PFSK-1 (cell line): ENCODE measurements around the gene AP5Z1.

Source experiments
- FOXP2 ChIP-seq: optimal IDR thresholded peaks from 2 replicates; pipeline ENCODE3; 2011; ENCODE audit warnings: borderline replicate concordance, control low read depth, inconsistent platforms; ENCODE audit not compliant: insufficient read depth; ENCODE audit errors: extremely low read length, extremely low read depth
- POLR2AphosphoS5 ChIP-seq: IDR thresholded peaks from 2 replicates; pipeline ENCODE4 v1.6.1; 2012; ENCODE audit warnings: low read depth, mild to moderate bottlenecking, control low read depth, low read length, moderate library complexity
- SIN3A ChIP-seq: IDR thresholded peaks from 2 replicates; pipeline ENCODE4 v1.6.1; 2012; ENCODE audit warnings: mild to moderate bottlenecking, low read length, moderate library complexity, borderline replicate concordance; ENCODE audit not compliant: insufficient read depth
- TAF1 ChIP-seq: IDR thresholded peaks from 2 replicates; pipeline ENCODE4 v1.6.1; 2012; ENCODE audit warnings: low read length, control low read depth, borderline replicate concordance; ENCODE audit not compliant: insufficient read depth
- TF ChIP-seq, protein P1 (sequence below), 2 experiments: IDR thresholded peaks; 2 replicates each; pipeline versions ENCODE4 v1.6.1 to v1.8.0; 2011 to 2012; ENCODE audit warnings: low read depth in 2 of 2, low read length in 2 of 2, control low read depth in 1 of 2, inconsistent platforms in 1 of 2, mild to moderate bottlenecking in 1 of 2, moderate library complexity in 1 of 2; ENCODE audit not compliant: insufficient read depth in 1 of 2

AP5Z1 gene

DNA sequence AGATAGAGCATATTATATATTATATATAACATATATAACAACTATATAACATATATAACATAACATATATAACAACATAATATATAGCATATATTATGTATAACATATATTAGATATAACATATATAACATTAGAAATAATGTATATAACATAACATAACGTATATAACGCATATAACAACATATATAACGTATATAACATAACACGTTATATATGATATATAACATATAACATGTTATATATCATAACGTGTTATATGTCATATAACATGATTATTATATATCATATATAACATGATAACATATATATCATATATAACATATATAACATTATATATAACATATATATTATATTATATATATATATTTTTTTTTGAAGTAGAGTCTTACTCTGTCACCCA is 3.7 kb downstream of the AP5Z1 start:
- no peak for TF ChIP-seq SIN3A
- TF ChIP-seq, protein P1, sequence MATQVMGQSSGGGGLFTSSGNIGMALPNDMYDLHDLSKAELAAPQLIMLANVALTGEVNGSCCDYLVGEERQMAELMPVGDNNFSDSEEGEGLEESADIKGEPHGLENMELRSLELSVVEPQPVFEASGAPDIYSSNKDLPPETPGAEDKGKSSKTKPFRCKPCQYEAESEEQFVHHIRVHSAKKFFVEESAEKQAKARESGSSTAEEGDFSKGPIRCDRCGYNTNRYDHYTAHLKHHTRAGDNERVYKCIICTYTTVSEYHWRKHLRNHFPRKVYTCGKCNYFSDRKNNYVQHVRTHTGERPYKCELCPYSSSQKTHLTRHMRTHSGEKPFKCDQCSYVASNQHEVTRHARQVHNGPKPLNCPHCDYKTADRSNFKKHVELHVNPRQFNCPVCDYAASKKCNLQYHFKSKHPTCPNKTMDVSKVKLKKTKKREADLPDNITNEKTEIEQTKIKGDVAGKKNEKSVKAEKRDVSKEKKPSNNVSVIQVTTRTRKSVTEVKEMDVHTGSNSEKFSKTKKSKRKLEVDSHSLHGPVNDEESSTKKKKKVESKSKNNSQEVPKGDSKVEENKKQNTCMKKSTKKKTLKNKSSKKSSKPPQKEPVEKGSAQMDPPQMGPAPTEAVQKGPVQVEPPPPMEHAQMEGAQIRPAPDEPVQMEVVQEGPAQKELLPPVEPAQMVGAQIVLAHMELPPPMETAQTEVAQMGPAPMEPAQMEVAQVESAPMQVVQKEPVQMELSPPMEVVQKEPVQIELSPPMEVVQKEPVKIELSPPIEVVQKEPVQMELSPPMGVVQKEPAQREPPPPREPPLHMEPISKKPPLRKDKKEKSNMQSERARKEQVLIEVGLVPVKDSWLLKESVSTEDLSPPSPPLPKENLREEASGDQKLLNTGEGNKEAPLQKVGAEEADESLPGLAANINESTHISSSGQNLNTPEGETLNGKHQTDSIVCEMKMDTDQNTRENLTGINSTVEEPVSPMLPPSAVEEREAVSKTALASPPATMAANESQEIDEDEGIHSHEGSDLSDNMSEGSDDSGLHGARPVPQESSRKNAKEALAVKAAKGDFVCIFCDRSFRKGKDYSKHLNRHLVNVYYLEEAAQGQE (IDR thresholded peaks at IDR 0.05; ENCODE audit: insufficient read depth in 1 of 2, low read depth in 2 of 2, low read length in 2 of 2): no peak
- no peak for TF ChIP-seq POLR2AphosphoS5
- no peak for TF ChIP-seq TAF1
- no peak for TF ChIP-seq FOXP2

DNA sequence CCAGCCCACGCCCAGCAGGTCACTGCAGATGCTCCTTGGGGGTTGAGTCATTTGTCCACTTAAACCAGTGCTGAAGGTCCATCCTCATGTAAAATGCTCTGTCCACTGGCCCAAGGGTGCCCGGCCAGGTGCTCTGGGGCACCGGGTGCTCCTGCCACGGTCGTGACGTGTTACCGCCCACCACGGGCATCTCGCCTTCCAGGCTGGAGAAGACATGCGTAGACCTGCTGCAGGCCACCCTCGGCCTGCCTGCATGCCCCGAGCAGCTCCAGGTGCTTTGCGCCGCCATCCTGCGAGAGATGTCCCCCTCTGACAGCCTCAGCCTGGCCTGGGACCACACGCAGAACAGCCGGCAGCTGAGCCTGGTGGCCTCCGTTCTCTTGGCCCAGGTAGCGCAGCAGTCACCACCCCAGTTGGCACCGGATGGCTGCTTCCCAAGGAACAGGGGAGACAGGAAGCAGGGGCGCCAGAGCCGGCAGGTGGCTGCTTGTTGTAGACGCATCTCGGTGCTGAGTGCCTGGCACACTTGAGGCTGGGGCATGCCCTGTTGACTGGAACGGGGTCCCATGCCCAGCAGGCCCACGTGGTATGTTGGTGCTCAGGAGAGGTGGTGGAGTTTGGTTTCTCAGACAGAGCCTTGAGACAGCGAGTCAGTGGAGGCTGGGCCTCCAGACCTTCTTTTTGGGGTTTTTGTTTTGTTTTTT is 6.1 kb downstream of the AP5Z1 start:
- TF ChIP-seq FOXP2 (no peak), SIN3A (no peak), POLR2AphosphoS5 (no peak), TAF1 (no peak)
- TF ChIP-seq, protein P1 (IDR thresholded peaks at IDR 0.05; ENCODE audit: insufficient read depth in 1 of 2, low read depth in 2 of 2, low read length in 2 of 2): no peak

DNA sequence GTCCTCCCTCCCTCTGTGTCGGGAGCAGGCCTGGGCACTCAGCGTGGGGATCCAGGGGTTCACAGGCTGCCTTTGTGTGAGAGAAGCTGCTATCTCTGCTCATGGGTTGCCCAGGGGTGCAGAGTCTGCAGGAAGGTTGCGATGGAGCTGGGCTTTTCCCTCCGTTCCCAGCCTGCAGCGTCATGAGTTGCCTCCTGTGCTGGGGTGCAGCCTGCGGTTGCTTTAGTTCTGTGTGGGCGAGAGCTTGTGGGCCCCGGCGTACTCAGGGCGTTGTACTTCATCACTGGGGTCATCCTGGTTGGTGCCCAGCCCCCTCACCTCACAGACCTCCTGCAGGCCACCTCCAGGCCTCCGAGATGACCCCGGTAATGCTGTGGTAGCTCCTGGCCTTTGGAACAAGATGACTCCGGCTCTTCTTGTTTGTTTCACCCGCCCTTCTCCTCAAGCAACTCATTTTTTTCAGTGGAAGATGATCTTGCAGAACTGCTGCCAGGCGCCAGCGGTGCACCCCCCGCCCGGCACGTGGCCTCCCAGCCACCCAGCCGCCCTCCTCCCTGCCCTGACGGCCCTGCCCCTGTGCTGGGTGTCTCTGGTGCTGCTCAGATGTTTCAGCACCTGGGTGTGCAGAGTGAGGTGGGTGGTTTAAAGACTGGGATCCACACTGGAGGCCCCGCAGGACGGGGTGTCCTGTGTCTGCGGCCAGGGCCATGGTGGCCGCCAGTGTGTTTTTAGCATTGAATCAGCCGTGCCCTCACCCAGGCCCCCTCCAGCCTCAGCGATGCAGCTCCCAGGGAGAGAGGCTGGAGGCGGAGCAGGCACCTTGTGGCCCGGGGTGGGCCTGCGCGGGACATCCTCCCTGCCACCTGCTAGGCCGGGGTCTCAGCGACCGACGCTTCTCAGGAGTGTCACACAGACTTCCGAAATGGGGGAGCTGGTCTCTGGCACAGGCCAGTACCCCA is 7.2 kb downstream of the AP5Z1 start:
- TF ChIP-seq POLR2AphosphoS5 (no peak), SIN3A (no peak), TAF1 (no peak), FOXP2 (no peak)
- TF ChIP-seq, protein P1 (IDR thresholded peaks at IDR 0.05; ENCODE audit: insufficient read depth in 1 of 2, low read depth in 2 of 2, low read length in 2 of 2): no peak

DNA sequence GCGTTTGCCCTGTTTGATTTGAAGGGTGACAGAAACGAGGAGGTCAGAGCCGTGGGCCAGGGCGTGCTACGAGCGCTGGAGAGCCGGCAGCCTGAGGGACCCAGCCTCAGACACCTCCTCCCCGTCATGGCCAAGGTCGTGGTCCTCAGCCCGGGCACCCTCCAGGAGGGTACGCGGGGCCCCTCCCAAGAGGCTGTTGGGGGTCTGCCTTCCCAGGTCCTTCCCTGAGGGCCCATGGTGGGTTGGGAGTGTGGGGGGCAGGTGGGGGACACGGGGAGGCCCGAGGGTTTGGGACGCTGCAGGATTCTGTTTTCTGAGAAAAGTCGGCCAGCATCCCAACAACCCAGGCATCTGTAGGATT is 7.8 kb downstream of the AP5Z1 start:
- TF ChIP-seq POLR2AphosphoS5 (no peak), FOXP2 (no peak), TAF1 (no peak), SIN3A (no peak)
- TF ChIP-seq, protein P1 (IDR thresholded peaks at IDR 0.05; ENCODE audit: insufficient read depth in 1 of 2, low read depth in 2 of 2, low read length in 2 of 2): no peak
